IMR-90 (cell line): ENCODE measurements around the gene SETD2. TPM values are rescaled to one million over a fixed set of nuclear protein-coding genes. Genes with fewer than 3 reads are reported as not detected.

Experiments
- ATAC-seq: fragments of 200-7000 bp; cut with Tn5 transposase; 2 replicates; pipeline ENCODE4 v1.9.1; 2020; ENCODE audit warnings: low read depth, mild to moderate bottlenecking, moderate library complexity
- BruUV-seq: library from RNA; stranded (reverse); fragments of 400-500 nt; replicated peaks from 2 replicates; lab custom pipeline; 2021; lab: Mats Ljungman, UMichigan
- CTCF ChIA-PET: fragments of 300-600 bp; formaldehyde crosslinking; extraction: SDS; loops from one replicate; lab custom pipeline; 2021; ENCODE audit warnings: antibody characterized with exemption; lab: Yijun Ruan, JAX
- POLR2A ChIA-PET: fragments of 300-600 bp; sonication (Branson Sonifier 250); formaldehyde crosslinking; loops from one replicate; lab custom pipeline; 2022; ENCODE audit warnings: antibody characterized with exemption; ENCODE audit not compliant: unreplicated experiment; lab: Charles Lee
- DNase-seq: peaks from one replicate; pipeline ENCODE4 v3.0.0; 2013
- H2AFZ ChIP-seq: replicated peaks from 2 replicates; pipeline ENCODE3; 2013; ENCODE audit warnings: low read length, mild to moderate bottlenecking; ENCODE audit not compliant: poor library complexity
- H2AK5ac ChIP-seq: 2 replicates; pipeline ENCODE4 v1.6.1; 2013; ENCODE audit warnings: low read depth, low read length, inconsistent platforms
- H2AK9ac ChIP-seq: replicated peaks from 2 replicates; pipeline ENCODE3; 2013; ENCODE audit warnings: mild to moderate bottlenecking, low read depth, low read length, moderate library complexity; ENCODE audit not compliant: poor library complexity
- H2BK120ac ChIP-seq: 2 replicates; pipeline ENCODE4 v1.6.1; 2013; ENCODE audit warnings: low read depth, low read length, inconsistent platforms
- H2BK15ac ChIP-seq: 3 replicates; pipeline ENCODE4 v1.6.1; 2013; ENCODE audit warnings: low read depth, low read length, inconsistent platforms
- H2BK20ac ChIP-seq: 2 replicates; pipeline ENCODE4 v1.6.1; 2013; ENCODE audit warnings: low read depth, mild to moderate bottlenecking, inconsistent platforms, low read length, moderate library complexity
- H2BK5ac ChIP-seq: 2 replicates; pipeline ENCODE4 v1.6.1; 2013; ENCODE audit warnings: mild to moderate bottlenecking, low read depth, low read length, inconsistent platforms; ENCODE audit not compliant: poor library complexity, severe bottlenecking
- H3K14ac ChIP-seq: replicated peaks from 2 replicates; pipeline ENCODE4 v1.6.1; 2013; ENCODE audit warnings: low read depth, low read length, inconsistent platforms
- H3K18ac ChIP-seq: 2 replicates; pipeline ENCODE4 v1.6.1; 2013; ENCODE audit warnings: low read depth, low read length, control low read depth
- H3K23ac ChIP-seq: 2 replicates; pipeline ENCODE4 v1.6.1; 2013; ENCODE audit warnings: low read depth, low read length, inconsistent platforms
- H3K27ac ChIP-seq: 2 replicates; pipeline ENCODE4 v1.5.1; 2013; ENCODE audit warnings: mild to moderate bottlenecking, control low read depth, low read length; ENCODE audit not compliant: insufficient read depth
- H3K27me3 ChIP-seq: 2 replicates; pipeline ENCODE4 v1.6.1; 2013; ENCODE audit warnings: low read length; ENCODE audit not compliant: control insufficient read depth, insufficient read depth
- H3K36me3 ChIP-seq: 2 replicates; pipeline ENCODE4 v1.6.1; 2013; ENCODE audit warnings: low read length, mixed read lengths; ENCODE audit not compliant: control insufficient read depth, insufficient read depth
- H3K4ac ChIP-seq: 2 replicates; pipeline ENCODE4 v1.6.1; 2013; ENCODE audit warnings: low read depth, low read length, inconsistent platforms
- H3K4me1 ChIP-seq: 2 replicates; pipeline ENCODE4 v1.6.1; 2013; ENCODE audit warnings: low read length, mixed read lengths; ENCODE audit not compliant: control insufficient read depth, insufficient read depth
- H3K4me2 ChIP-seq: 2 replicates; pipeline ENCODE4 v1.6.1; 2013; ENCODE audit warnings: low read depth, mild to moderate bottlenecking, control low read depth, low read length, moderate library complexity
- H3K4me3 ChIP-seq: 2 replicates; pipeline ENCODE4 v1.5.1; 2013; ENCODE audit warnings: low read depth, mild to moderate bottlenecking, control low read depth, low read length, moderate library complexity; ENCODE audit not compliant: insufficient read depth
- H3K56ac ChIP-seq: 2 replicates; pipeline ENCODE4 v1.6.1; 2013; ENCODE audit warnings: low read length, inconsistent platforms; ENCODE audit not compliant: insufficient read depth; ENCODE audit errors: extremely low read depth
- H3K79me1 ChIP-seq, 2 experiments: 2 replicates each; pipeline ENCODE4 v1.6.1; 2013; ENCODE audit warnings: low read length in 2 of 2, inconsistent platforms in 1 of 2, low read depth in 1 of 2
- H3K9ac ChIP-seq: 2 replicates; pipeline ENCODE4 v1.6.1; 2013; ENCODE audit warnings: low read depth, low read length, control low read depth
- H3K9me1 ChIP-seq: 2 replicates; pipeline ENCODE4 v1.6.1; 2013; ENCODE audit warnings: low read length, inconsistent platforms; ENCODE audit not compliant: insufficient read depth
- H3K9me3 ChIP-seq: 2 replicates; pipeline ENCODE4 v1.6.1; 2013; ENCODE audit warnings: low read length; ENCODE audit not compliant: control insufficient read depth, insufficient read depth
- H4K20me1 ChIP-seq: 2 replicates; pipeline ENCODE4 v1.6.1; 2013; ENCODE audit warnings: low read length, inconsistent platforms; ENCODE audit not compliant: insufficient read depth
- H4K5ac ChIP-seq: 2 replicates; pipeline ENCODE4 v1.6.1; 2013; ENCODE audit warnings: mild to moderate bottlenecking, low read depth, low read length, control low read depth
- H4K8ac ChIP-seq, 2 experiments: 2 replicates each; pipeline ENCODE4 v1.6.1; 2013; ENCODE audit warnings: low read depth in 2 of 2, low read length in 2 of 2, control low read depth in 1 of 2, inconsistent platforms in 1 of 2
- H4K91ac ChIP-seq: 2 replicates; pipeline ENCODE4 v1.6.1; 2013; ENCODE audit warnings: low read depth, low read length, inconsistent platforms; ENCODE audit not compliant: insufficient read depth
- CEBPB ChIP-seq: IDR thresholded peaks from 2 replicates; pipeline ENCODE4 v1.6.1; 2012; ENCODE audit warnings: low read depth, low read length, improper control_type of control experiment
- FOS ChIP-seq: fragments of 150-350 bp; IDR thresholded peaks from 2 replicates; pipeline ENCODE4 v1.6.1; 2016; ENCODE audit warnings: low read depth, low read length
- MAFK ChIP-seq: IDR thresholded peaks from 2 replicates; pipeline ENCODE4 v1.6.1; 2012; ENCODE audit warnings: low read depth, low read length, improper control_type of control experiment
- POLR2A ChIP-seq: IDR thresholded peaks from 2 replicates; pipeline ENCODE4 v1.6.1; 2012; ENCODE audit warnings: mild to moderate bottlenecking, low read depth, low read length
- RFX5 ChIP-seq: IDR thresholded peaks from 2 replicates; pipeline ENCODE4 v1.8.0; 2012; ENCODE audit warnings: low read depth, mild to moderate bottlenecking, low read length, moderate library complexity
- WGBS, 2 experiments: methylation state at CpG; one replicate each; pipeline versions ENCODE4 v1.1.5 to v1.1.7; 2013; ENCODE audit warnings: missing lambda C conversion rate in 2 of 2; ENCODE audit not compliant: insufficient read length in 1 of 2; ENCODE audit errors: extremely low coverage in 2 of 2; 5-methylcytosine and 5-hydroxymethylcytosine counted together
- dilution Hi-C: fragments of 300-500 bp; cut with HindIII; formaldehyde crosslinking; loops from one replicate; pipeline ENCODE4 v1.14.3; 2018; ENCODE audit warnings: low sequenced_read_pairs; ENCODE audit not compliant: unreplicated experiment
- in situ Hi-C: fragments of 300-500 bp; cut with MboI; formaldehyde crosslinking; loops from 3 replicates; pipeline ENCODE4 v1.14.3; 2019; ENCODE audit warnings: low sequenced_read_pairs, inconsistent platforms, mixed read lengths
- intact Hi-C: fragments of 100-400 bp; cut with micrococcal nuclease; formaldehyde crosslinking; loops from 2 replicates; pipeline ENCODE4 v1.10.0; 2022
- polyA plus RNA-seq, 3 experiments: library from polyadenylated mRNA; depleted of rRNA; stranded (reverse); fragments of >200 nt; gene quantifications; 2 replicates each; pipeline ENCODE4 v1.2.3, GENCODE V29; 2012; ENCODE audit warnings: low replicate concordance in 1 of 3
- total RNA-seq: library from RNA; depleted of rRNA; stranded (reverse); fragments of >200 nt; gene quantifications from 2 replicates; pipeline ENCODE4 v1.2.3, GENCODE V29; 2012

SETD2 gene
- total and polyA plus RNA-seq, 2 of the 4 experiments (the other 2 are of a cell fraction), result 18.3 to 20.1 TPM

DNA sequence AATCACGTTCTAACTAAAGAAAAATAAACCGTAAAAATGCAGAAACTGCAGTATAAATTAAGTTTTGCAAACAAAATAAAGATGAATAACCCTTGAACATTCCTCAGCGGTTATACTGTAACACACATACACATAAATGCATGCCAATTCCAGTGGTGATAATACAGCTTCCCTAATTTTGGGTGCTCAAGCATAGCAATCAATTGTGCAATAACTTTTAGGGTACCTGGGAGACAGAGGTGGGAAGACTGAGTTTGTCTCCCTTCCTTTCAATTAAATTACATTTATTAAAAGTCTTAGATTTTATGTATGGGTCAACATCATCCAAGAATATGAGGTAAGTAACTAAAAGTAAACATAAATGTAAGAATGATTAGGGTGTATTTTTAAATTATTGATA is 71.8 kb downstream of the SETD2 start:
- H3K4ac ChIP-seq, result no peak overlapping the region
- intact Hi-C loops, result loop anchor here (10.0 kb wide), 1 partner anchor 233 kb away; no protein-coding TSS in a partner anchor
- peaks cover 4% of the 10 kb centered on the region; the same call in 1 of the 2 replicates for H4K20me1 ChIP-seq
- ChIA-PET CTCF (no interaction called here), POLR2A (no interaction called here)
- DNase-seq (no peak), ATAC-seq (no peak; the same call in 1 of the 2 replicates)
- peaks cover 2% of the 10 kb centered on the region; the same call in 1 of the 2 replicates for H3K4me1 ChIP-seq
- peaks cover 6% of the 10 kb centered on the region; the same call in 1 of the 2 replicates for H3K9me1 ChIP-seq
- no peak overlapping the region for H3K18ac ChIP-seq
- TF ChIP-seq POLR2A (no peak), MAFK (no peak), RFX5 (no peak), CEBPB (peak; percentile 69), FOS (no peak)
- no peak overlapping the region for H3K56ac ChIP-seq
- no TSS peak for BruUV-seq
- no peak overlapping the region for H2BK20ac ChIP-seq
- no peak overlapping the region for H3K4me3 ChIP-seq
- no peak overlapping the region for H3K14ac ChIP-seq
- no peak overlapping the region for H3K4me2 ChIP-seq
- H3K79me1 ChIP-seq, result peaks cover 19 to 61% of the 10 kb centered on the region in 2 experiments
- no peak overlapping the region for H2AK9ac ChIP-seq
- H3K9ac ChIP-seq, result no peak overlapping the region
- in situ Hi-C loops, result no loop called here
- H4K5ac ChIP-seq, result no peak overlapping the region
- peaks cover 13% of the 10 kb centered on the region for H3K36me3 ChIP-seq
- no peak overlapping the region for H3K23ac ChIP-seq
- no peaks in the 10 kb centered on the region for H3K27me3 ChIP-seq
- no peak overlapping the region for H4K91ac ChIP-seq
- dilution Hi-C loops, result no loop called here
- H2AFZ ChIP-seq, result no peak overlapping the region
- H2BK5ac ChIP-seq, result no peak overlapping the region
- H3K9me3 ChIP-seq, result no peaks in the 10 kb centered on the region
- H2BK120ac ChIP-seq, result no peak overlapping the region
- no CpG with 5 or more reads among the region's 3 CpGs for WGBS, 2 experiments
- H2AK5ac ChIP-seq, result no peak overlapping the region
- no peak overlapping the region for H2BK15ac ChIP-seq
- H3K27ac ChIP-seq, result no peak overlapping the region
- no peak overlapping the region for H4K8ac ChIP-seq
